ENCODE results near the gene NDUFV3.
"Not testable (repeated sequence)": the region's sequence is repeated elsewhere in the genome, so short reads cannot be mapped to it uniquely, and the experiment has no call there.

Gene NDUFV3

GRCh38 chr21:42903817-42904216 lies 10.7 kb downstream of the NDUFV3 start:
- no peak overlapping the region for H3K4me3 ChIP-seq (ENCODE audit: low read depth, low read length)
- TF ChIP-seq, protein P1, sequence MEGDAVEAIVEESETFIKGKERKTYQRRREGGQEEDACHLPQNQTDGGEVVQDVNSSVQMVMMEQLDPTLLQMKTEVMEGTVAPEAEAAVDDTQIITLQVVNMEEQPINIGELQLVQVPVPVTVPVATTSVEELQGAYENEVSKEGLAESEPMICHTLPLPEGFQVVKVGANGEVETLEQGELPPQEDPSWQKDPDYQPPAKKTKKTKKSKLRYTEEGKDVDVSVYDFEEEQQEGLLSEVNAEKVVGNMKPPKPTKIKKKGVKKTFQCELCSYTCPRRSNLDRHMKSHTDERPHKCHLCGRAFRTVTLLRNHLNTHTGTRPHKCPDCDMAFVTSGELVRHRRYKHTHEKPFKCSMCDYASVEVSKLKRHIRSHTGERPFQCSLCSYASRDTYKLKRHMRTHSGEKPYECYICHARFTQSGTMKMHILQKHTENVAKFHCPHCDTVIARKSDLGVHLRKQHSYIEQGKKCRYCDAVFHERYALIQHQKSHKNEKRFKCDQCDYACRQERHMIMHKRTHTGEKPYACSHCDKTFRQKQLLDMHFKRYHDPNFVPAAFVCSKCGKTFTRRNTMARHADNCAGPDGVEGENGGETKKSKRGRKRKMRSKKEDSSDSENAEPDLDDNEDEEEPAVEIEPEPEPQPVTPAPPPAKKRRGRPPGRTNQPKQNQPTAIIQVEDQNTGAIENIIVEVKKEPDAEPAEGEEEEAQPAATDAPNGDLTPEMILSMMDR (IDR thresholded peaks at IDR 0.05; ENCODE audit: insufficient read depth, low read depth, low read length, missing control alignments), result no peak
- DNase-seq (ENCODE audit: low read depth), result no peak

- H3K4me3 ChIP-seq (ENCODE audit: low read depth, low read length), result no peak overlapping the region
These were observed 12.1 kb downstream of the NDUFV3 start for GRCh38 chr21:42905195-42905594.

DNA sequence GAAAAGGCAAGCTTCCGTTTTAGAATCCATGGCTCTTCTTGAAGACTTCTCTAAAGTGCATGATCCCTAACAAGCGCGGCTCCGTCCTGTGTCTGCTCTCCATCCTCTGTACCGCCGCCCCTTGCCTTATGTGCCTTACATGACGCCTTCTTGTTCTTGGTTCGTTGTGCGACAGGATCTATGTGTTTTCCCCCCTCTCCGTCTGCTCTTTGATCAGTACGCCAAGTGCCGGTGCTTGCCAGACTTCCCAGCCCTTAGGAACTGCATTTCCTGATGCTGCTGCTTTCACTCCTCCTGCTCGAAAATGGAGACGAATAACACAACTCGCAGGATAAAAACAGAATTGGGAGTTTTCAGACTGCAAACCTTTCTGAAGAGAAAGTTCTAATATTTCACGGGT lies 13.1 kb downstream of the NDUFV3 start:
- DNase-seq (ENCODE audit: low read depth), result no peak
- TF ChIP-seq, protein P1 (IDR thresholded peaks at IDR 0.05; ENCODE audit: insufficient read depth, low read depth, low read length, missing control alignments), result no peak

More at GRCh38 chr21:42905195-42905594, 12.1 kb downstream of the NDUFV3 start:
- TF ChIP-seq, protein P1 (IDR thresholded peaks at IDR 0.05; ENCODE audit: insufficient read depth, low read depth, low read length, missing control alignments), result no peak
- DNase-seq (ENCODE audit: low read depth), result no peak

DNA sequence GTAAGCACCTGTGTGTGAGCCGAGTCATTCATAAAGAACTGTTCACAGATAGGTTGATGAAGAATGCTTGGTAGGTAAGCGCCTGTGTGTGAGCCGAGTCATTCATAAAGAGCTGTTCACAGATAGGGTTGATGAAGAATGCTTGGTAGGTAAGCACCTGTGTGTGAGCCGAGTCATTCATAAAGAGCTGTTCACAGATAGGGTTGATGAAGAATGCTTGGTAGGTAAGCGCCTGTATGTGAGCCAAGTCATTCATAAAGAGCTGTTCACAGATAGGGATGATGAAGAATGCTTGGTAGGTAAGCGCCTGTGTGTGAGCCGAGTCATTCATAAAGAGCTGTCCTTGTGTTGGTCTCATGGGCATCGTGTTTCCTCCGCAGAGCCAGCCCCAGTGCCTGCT lies 15.4 kb downstream of the NDUFV3 start:
- H3K4me3 ChIP-seq (ENCODE audit: low read depth, low read length); DNase-seq (ENCODE audit: low read depth): not testable (repeated sequence)

More for the DNA sequence above, 13.1 kb downstream of the NDUFV3 start:
- no peak overlapping the region for H3K4me3 ChIP-seq (ENCODE audit: low read depth, low read length)

GRCh38 chr21:42911920-42912319 lies 18.8 kb downstream of the NDUFV3 start:
- not testable (repeated sequence) for H3K4me3 ChIP-seq (ENCODE audit: low read depth, low read length); DNase-seq (ENCODE audit: low read depth)

- H3K4me3 ChIP-seq (ENCODE audit: low read depth, low read length), result no peak overlapping the region
- TF ChIP-seq, protein P1 (IDR thresholded peaks at IDR 0.05; ENCODE audit: insufficient read depth, low read depth, low read length, missing control alignments), result no peak
- DNase-seq (ENCODE audit: low read depth), result no peak
These were observed 20.4 kb downstream of the NDUFV3 start for GRCh38 chr21:42913476-42913875.

- TF ChIP-seq, protein P1 (IDR thresholded peaks at IDR 0.05; ENCODE audit: insufficient read depth, low read depth, low read length, missing control alignments), result no peak
- no peak overlapping the region for H3K4me3 ChIP-seq (ENCODE audit: low read depth, low read length)
- no peak for DNase-seq (ENCODE audit: low read depth)
These were observed 25.2 kb downstream of the NDUFV3 start for GRCh38 chr21:42918291-42918690.

DNA sequence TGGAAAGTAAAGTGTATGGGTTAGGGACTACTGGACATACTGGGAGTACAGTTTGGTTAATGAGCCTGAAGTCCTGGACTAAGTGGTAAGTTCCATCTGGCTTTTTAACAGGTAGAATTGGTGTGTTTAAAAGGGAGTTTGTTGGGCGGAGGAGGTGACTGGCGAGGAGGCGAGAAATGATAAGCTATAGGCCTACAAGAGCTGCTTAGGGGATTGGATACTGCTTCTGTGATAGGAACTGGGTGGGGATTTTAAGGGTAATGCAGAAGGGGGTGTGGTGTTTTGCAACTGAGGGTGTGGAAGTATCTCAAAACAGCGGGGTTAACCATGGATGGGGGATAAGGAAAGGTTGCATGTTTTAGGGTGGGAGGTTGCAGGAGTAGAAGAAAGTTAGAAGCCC lies 28.8 kb downstream of the NDUFV3 start:
- no peak for DNase-seq (ENCODE audit: low read depth)
- H3K4me3 ChIP-seq (ENCODE audit: low read depth, low read length), result no peak overlapping the region
- TF ChIP-seq, protein P1 (IDR thresholded peaks at IDR 0.05; ENCODE audit: insufficient read depth, low read depth, low read length, missing control alignments), result no peak
